GM19463 (cell line): ENCODE results near the gene KCNN4.
"Not testable (repeated sequence)": the region's sequence is repeated elsewhere in the genome, so short reads cannot be mapped to it uniquely, and the experiment has no call there.

ENCODE experiments used
- ATAC-seq: cut with Tn5 transposase; IDR thresholded peaks from one replicate; pipeline ENCODE4 v1.9.1; 2021; ENCODE audit warnings: mild to moderate bottlenecking, moderate library complexity; ENCODE audit not compliant: unreplicated experiment

KCNN4 gene

DNA sequence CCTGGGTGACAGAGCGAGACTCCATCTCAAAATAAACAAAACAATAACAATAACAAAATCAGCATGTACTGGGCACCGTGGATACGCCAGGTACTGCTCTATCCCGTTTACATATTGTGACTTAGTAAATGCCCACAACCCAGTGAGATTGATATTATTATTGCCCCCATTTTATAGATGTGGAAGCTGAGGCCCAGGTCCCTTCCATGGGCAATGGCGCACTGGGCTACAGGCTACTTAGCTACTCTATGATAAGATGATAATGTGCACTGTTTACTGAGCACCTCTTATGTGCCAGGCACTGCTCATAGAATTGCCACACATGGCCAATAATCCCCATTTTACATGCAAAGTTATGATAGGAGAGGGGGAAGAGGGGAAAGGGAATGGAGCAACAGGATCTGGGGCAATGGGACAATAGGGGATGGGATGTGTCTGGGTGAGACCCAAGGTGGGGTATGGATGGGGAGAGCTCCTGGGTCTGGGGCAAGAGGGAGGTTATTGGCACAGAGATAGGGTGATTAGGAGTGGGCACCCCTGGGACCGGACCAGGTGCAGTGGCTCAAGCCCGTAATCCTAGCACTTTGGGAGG is 5.4 kb downstream of the KCNN4 start:
- no peak for ATAC-seq

DNA sequence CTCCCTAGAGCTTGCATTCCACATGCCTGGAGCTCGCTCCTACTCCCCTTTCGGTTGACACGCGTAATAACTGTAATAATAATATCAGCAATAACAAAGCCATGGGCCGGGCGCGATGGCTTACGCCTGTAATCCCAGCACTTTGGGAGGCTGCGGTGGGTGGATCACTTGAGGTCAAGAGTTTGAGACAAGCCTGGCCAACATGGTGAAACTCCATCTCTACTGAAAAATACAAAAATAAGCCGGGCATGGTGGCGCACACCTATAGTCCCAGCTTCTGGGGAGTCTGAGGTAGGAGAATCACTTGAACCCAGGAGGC is 5.9 kb downstream of the KCNN4 start:
- not testable (repeated sequence) for ATAC-seq

DNA sequence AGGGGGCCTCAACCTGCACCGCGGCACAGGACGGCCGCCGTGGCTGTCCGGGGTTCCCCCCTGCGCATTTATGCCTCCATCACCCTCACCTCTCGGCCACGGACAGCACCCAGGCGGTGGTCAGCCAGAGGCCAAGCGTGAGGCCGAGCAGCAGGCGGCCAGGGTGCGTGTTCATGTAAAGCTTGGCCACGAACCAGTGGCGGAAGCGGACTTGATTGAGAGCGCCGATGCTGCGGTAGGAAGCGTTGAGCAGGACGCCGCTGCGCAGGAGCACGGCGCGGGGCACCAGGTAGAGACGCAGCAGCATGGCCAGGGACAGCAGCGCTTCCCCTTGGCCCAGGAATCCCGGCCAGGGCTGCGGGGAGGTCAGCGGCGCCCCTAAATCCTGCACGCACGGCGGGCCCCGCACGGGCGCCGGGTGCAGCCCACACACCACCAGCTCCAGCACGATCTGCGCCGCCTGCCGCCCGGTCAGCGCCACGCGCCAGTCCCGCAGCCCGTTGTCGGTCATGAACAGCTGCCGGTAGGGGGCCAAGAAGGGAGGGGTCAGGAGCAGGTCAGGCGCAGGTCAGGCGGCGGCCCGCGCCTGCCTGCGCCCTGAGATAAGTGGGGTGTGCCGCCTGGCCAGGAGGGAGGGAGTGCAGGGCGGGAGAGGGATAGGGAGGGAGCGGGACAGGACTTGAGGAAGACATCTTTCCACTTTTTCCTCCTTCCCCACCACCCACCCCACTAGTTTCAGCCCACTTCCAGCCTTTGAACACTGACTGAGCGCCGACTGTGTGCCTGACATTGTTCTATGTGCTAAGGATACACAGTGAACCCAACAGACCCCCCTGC is 6.5 kb downstream of the KCNN4 start:
- no peak for ATAC-seq

DNA sequence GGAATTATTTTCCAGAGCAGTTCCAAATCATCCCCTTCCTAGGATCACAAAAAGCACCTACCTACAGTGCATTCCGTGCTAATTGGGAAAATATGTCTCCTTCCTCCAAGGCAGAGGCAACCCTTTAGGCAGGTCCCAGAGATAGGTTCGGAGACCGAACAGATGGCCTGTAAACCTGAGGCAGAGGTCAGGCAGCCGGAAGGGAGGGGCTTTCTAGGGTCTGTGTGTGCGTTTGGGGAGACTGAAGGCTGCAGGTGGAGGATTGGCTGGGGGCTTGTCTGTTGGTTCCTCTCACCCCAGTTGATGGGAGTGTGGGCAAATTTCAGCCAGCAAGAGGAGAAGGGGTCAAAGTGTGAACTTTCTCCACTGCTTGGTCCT is 7.1 kb downstream of the KCNN4 start:
- no peak for ATAC-seq

DNA sequence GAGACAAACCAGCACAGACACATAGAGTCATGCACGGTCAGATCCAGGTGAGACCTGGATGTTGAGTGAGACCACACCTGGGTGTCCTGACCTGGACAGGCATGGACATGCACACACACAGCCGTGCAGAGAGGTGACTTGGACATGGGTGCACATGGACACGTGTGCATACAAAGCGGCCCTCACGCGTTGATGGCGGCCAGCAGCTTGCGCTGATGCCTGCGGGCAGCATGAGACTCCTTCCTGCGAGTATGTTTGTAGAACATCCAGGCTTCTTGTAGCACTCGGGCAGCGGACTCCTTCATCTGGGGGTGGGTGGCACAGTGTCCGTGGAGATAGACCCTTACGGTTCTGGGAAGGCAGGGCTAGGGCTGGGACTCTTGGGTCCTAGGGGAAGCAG is 11.5 kb downstream of the KCNN4 start:
- no peak for ATAC-seq

DNA sequence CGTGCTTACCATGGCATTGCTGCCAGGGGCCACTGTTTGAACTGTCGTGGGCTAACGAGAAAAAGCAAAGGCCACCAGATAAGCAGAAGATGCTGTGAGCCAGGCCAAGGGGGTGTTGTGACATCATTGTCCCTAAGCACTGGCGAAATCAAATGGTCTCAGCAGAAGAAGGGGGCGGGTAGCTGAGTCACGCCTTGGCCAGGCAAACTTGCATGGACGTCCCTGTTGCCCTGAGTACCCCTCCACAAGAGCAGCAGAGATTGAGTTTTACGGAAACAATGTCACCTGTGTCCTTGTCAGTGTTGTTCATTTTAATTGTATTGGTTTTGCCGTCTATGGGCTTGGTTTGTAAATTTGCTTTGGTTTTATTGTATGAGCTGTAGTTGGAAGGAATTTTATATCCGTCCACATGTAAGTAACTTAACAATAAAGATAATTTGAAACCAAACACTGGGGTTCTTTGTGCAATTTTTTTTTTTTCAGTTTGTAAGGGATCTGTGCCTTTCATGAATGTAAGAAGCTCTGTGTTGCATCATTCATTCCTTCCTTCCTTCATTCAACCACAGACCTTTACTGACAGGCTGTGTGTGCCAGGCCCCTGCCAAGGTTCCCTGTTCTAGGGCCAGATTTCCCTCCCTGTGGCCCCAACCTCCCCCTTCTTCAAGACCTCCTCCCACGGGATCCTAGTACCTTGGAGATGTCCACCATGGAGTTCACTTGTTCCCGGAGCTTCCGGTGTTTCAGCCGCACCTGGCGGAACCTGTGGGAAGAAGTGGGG is 12.3 kb downstream of the KCNN4 start:
- no peak for ATAC-seq

DNA sequence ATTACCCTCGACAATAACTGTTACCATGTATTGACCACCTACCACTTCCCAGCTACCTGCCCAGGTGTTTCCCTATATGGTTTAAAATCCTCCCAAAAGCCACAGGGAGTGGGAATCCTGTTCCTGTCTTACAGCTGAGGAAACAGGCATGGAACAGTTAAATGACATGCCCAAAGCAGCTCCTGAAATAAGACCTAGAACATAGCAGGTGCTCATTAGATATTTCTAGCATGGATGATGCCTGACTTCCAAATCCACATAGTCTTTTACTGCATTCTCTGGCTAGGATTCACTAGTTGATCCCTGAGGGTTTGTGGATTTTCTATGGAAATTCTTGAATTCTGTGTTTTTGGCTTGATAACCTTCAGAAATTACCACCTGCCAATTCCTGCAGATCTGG is 13.0 kb downstream of the KCNN4 start:
- ATAC-seq, result no peak

DNA sequence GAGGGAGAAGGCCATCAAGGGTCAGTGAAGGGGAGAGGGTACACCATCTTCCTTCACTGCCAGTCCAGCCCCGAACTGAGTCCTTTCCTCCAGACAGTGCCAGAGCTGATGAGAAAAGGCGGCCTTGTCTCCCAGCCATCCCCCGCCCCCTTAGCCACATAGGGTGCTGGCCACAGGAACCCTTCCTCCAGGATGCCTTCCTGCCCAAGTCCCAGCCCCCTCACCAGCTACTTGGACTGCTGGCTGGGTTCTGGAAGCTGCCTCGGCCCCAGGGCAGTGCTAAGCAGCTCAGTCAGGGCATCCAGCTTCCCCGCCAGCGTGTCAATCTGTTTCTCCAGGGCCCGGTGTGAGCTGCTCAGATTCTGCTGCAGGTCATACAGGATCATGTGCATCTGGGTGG is 13.5 kb downstream of the KCNN4 start:
- ATAC-seq, result no peak

DNA sequence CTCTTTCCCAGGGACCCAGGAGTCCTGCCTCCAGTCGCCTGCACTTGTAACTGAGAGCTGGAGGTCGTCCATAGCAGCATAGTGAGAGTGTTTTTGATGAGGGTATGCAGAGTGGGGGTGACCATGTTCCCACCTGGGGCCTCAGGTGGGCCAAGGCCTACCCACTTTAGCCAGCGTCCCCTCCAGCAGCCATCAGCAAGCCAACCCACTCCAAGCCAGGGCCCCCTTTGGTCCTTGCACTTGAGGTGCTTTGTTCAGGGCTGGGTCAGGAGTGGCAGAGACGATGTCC is 14.1 kb downstream of the KCNN4 start:
- ATAC-seq, result no peak

DNA sequence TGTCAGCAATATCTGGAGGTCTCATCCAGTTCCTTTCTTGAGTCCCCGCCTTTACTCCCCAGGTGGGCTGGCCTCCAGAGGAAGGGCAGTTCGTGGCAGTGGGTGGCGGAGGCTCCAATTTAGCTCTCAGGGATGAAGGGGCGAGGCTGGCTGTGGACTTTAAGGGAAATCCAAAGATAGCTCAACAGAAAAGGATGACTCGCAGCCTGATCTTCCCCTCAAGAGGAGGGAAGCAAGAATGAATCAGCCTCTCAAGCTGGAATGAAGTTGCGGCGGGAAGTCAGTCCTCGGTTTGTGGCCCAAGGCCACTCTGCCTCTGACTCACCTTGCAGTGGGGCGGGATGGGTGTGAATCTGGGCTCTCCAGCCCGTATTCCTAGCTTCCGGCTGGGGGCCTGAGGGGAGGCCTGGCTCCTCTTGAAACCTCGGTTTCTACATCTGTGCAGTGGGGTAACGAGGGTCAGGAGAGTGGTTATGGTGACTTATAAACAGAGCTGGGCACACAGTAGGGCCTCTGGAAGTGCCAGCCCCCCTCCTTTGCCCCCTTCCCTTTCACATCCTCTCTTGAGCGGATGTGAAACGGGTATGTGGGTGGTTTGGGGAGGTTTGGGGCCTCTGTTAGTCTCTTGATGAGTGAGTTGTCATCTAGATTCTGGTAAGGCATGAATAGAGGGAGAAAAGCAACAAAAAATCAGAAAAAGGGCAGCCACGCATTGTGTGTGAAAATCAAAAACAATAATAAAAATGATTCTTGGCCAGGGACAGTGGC is 15.5 kb downstream of the KCNN4 start:
- peak; percentile 65 for ATAC-seq

DNA sequence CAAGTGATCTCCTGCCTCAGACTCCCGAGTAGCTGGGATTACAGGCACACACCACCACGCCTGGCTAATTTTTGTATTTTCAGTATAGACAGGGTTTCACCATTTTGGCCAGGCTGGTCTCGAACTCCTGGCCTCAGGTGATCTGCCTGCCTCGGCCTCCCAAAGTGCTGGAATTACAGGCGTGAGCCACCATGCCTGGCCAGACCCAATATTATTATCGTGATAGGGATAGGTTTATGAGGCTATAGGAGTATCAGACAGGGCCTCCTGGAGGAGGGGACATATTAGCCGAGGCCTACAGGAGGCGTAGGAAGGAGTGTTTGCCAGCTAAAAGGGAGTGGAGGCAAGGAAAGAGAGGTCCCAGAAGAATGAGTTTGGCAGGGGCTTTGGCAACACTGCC is 16.1 kb downstream of the KCNN4 start:
- ATAC-seq, result not testable (repeated sequence)

DNA sequence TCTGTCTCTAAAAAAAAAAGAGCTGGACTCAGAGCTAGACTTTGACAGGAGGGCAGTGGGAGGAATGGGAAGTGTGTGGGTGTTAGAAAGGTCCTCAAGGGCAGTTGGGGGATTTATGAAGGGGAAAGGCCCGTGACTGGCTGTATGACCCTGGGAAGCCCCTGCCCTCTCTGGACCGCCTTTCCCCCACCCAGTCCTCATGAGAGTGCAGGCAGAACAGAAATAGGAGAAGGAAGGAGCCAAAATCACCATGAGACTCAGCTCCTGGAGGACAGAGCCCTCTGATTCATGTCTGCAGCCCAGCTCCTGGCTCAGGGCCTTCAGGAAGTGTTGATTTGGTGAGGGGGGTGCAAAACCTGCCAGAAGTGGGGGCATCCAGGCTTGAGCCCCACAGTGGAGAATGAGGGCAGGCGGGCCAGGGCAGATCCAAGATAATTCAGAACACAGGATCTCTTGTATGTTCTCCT is 17.3 kb downstream of the KCNN4 start:
- peak; percentile 31 for ATAC-seq

DNA sequence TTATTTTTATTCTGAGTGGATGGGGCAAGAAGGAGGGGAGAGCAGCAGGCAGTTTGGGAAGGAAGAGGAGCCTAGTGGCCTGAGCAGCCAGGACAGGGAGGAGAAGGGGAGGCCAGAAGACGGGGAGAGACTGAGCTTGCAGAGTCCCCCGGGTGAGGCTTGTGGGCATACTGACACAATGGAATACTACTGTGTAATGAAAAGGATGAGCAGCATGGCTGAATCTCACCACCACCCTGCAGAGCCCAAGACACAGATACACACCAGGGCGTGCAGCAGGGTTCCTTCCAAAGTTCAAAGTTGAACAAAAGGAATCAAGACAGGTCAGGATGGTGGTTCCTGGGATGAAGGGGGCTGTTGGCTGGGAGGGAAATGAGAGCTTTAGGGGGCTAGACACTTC is 18.0 kb downstream of the KCNN4 start:
- no peak for ATAC-seq

DNA sequence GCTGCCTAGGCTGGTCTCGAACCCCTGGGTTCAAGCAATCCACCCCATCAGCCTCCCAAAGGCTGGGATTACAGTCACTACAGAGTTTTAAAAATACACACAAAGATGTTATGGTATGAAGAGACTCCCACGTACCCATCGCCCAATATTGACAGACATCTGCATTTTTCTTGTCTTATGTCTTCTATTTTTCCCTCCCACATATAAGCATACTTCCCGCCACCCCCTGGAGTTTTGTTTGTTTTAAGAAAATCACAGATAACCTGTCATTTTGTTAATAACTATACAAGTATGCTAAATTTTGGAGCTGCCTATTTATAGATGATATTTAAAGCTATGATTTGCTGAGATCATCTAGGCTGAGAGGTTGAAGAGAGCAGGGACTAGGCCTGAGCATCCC is 19.8 kb downstream of the KCNN4 start:
- ATAC-seq, result no peak

DNA sequence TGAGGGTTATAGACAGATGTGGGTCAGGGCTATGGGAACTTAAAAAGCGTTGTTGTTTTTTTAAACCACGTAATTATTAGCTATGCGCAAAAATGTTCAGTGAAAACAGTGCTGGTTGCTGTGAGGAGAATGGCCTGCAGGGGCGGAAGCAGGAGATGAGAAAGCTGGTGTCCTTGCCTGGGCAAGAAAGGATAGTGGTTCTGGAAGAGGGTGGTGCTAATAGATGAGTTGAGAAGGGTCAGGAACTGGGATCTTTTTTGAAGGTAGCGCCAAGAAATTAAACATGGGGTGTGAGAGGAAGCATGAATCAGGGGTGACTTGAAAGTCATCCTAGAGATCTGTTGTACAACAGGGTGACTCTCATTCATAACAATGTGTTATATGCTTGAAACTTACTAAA is 21.3 kb downstream of the KCNN4 start:
- ATAC-seq, result no peak

DNA sequence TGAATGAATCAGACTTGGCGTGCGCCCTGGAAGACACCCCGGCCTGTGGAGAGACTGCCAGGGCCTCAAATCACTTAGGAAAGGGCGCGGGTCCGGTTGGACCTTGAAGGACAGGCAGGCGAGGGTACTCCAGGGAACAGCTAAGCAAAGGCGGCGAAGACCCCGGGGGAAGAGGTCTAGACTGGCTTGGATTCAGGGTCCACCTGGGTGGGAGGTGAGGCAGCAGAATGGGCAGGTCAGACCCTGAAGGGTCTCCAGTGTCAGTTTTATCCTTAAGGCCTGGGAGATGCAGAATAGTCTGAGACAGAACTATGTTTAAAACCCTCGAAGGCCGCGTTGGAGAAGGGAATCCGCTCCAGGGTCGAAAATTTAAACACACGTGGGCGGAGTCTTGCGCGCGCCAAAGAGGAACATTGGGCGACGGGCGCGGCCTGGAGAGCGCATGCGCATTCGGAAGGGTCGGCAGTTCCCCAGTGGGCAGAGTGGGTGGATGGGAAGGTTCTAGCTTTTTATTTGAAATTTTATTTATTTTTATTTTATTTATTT is 25.4 kb downstream of the KCNN4 start:
- ATAC-seq, result no peak

DNA sequence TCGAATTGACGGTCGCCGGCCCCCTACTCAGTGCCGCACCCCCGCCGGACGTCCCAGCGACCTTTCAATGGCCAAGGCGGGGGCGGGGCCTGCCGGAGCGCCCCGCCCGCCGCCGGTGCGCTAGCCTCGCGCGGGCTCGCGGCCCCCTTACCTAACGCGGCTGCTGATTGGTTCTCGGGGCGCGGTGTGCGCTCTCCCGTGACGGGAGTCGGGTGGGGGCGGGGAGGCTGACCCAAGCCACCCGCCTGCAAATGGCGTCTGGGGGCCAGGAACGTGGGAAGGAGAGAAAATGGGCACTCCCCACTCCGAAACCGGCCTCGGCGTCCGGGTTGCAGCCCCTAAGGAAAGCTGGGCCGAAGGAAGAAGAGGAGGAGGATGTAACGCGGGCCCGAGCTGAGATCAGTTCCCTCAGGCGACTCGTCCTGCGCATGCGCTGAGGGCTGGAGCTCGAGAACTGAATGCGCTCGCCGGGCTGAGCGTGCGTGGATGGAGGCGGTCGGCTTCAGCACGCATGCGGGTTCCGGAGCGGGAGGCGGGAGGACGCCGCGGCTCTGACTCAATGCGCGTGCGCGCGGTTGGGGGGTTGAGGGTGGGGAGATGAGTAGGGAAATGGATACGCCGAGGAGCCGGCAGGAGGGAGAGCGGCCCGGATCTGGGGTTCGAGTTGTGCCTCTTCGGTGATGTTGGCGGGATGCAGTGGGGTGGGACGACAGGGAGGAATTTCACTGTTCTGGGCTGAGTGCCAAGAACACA is 26.1 kb downstream of the KCNN4 start, which contains the start of gene SMG9:
Gene SMG9 (minus strand): TSS at position 460 of the 753 bp plus-strand sequence. CDS start 4,221 bp downstream, outside the sequence.
- peak; percentile 66 for ATAC-seq

DNA sequence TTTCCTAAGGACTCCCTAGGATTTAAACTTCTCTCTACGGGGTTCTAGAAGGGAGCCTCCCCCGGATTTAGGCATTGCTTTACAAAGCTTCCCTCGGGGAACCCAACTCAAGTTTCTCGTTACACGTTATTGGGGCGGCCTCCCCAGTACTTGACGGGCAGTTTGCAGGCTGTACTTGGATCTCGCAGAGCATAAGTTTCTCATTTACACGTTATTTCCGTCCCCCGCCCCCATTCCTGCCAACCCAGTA is 26.6 kb downstream of the KCNN4 start:
- ATAC-seq, result no peak

DNA sequence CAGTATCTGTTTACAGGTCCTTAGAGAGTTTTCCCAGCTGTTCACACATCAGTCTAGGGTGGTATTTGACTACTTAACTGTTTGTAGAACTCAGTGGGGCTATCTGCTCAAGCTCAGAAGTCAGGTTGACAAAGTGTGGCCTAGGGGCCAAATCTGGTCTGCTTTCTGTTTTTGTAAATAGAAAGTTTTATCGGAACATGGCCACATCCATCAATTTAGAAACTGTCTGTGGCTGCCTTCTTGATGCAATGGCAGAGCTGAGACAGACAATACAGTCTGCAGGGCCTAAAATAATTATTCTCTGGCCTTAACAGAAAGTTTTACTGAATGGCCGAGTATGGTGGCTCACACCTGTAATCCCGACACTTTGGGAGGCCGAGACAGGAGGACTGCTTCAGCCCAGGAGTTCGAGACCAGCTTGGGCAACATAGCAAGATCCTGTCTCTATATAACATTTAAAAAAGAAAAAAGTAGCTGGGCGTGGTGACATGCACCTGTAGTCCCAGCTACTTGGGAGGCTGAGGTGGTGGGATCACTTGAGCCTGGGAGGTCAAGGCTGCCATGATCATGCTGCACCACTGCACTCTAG is 28.4 kb downstream of the KCNN4 start:
- ATAC-seq, result no peak
